ENCODE measurements around the gene QKI. TPM values are rescaled to one million over a fixed set of nuclear protein-coding genes. Genes with fewer than 3 reads are reported as not detected.

QKI gene
- total RNA-seq, 2 donors from 2014 or later = 9.1 to 28.0 TPM

- Histone ChIP-seq H3K27me3 (no peaks in the 10 kb centered on the region), H3K36me3 (no peaks in the 10 kb centered on the region), H3K4me3 (no peak overlapping the region), H3K9ac (ENCODE audit: low read depth in 2 of 2, low read length in 2 of 2) (no peak overlapping the region), H3K4me1 (no peaks in the 10 kb centered on the region), H3K9me3 (no peaks in the 10 kb centered on the region), H3K27ac (no peak overlapping the region)
- no peak for TF ChIP-seq CTCF (IDR thresholded peaks at IDR 0.05)
- no peak for DNase-seq
- intact Hi-C loops (cut with DNase I) = no loop called here
Measured at GRCh38 chr6:163392533-163392932, 22.0 kb upstream of the QKI start.

- no peaks in the 10 kb centered on the region for H3K9me3 ChIP-seq
- H3K4me1 ChIP-seq = no peaks in the 10 kb centered on the region
- H3K27ac ChIP-seq = no peak overlapping the region
- intact Hi-C loops (cut with DNase I) = no loop called here
- H3K36me3 ChIP-seq = no peaks in the 10 kb centered on the region
- H3K27me3 ChIP-seq = no peaks in the 10 kb centered on the region
- no peak for TF ChIP-seq CTCF (IDR thresholded peaks at IDR 0.05)
- H3K4me3 ChIP-seq = no peak overlapping the region
- DNase-seq = no peak
- H3K9ac ChIP-seq (ENCODE audit: low read depth in 2 of 2, low read length in 2 of 2) = no peak overlapping the region
Measured at GRCh38 chr6:163393923-163394322, 20.6 kb upstream of the QKI start.

- no peak overlapping the region for H3K4me3 ChIP-seq
- intact Hi-C loops (cut with DNase I) = no loop called here
- H3K27ac ChIP-seq = no peak overlapping the region
- no peak overlapping the region for H3K9ac ChIP-seq (ENCODE audit: low read depth in 2 of 2, low read length in 2 of 2)
- TF ChIP-seq CTCF (IDR thresholded peaks at IDR 0.05) = no peak
- no peaks in the 10 kb centered on the region for H3K4me1 ChIP-seq
- H3K9me3 ChIP-seq = no peaks in the 10 kb centered on the region
- no peaks in the 10 kb centered on the region for H3K36me3 ChIP-seq
- no peak for DNase-seq
- no peaks in the 10 kb centered on the region for H3K27me3 ChIP-seq
Measured at GRCh38 chr6:163394659-163395058, 19.9 kb upstream of the QKI start.

GRCh38 chr6:163395122-163395830 lies 19.2 kb upstream of the QKI start:
- no peak for DNase-seq
- Histone ChIP-seq H3K9ac (ENCODE audit: low read depth in 2 of 2, low read length in 2 of 2) (no peak overlapping the region), H3K9me3 (no peaks in the 10 kb centered on the region), H3K27me3 (no peaks in the 10 kb centered on the region), H3K27ac (no peak overlapping the region), H3K36me3 (no peaks in the 10 kb centered on the region), H3K4me3 (no peak overlapping the region), H3K4me1 (no peaks in the 10 kb centered on the region)
- TF ChIP-seq CTCF (IDR thresholded peaks at IDR 0.05) = no peak
- intact Hi-C loops (cut with DNase I) = no loop called here

DNA sequence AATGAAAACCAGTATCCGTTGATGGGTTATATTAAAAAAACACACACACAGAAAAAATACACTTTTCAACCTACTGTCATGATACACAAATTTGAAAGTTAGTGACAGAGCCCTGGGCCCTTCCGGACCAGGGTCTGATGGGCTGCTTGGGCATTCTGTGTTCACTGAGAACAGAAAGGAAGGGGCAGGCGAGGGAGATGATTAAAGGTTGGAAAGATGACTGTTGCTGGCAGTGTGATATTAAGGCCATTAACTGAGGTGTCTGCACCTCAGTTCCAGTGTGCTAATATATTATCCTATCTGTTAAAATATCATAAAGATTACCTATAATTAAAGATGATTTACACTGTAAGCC lies 18.7 kb upstream of the QKI start:
- no peak overlapping the region for H3K27ac ChIP-seq
- H3K9ac ChIP-seq (ENCODE audit: low read depth in 2 of 2, low read length in 2 of 2) = no peak overlapping the region
- H3K9me3 ChIP-seq = no peaks in the 10 kb centered on the region
- H3K27me3 ChIP-seq = no peaks in the 10 kb centered on the region
- no peak overlapping the region for H3K4me3 ChIP-seq
- no peak for TF ChIP-seq CTCF (IDR thresholded peaks at IDR 0.05)
- intact Hi-C loops (cut with DNase I) = no loop called here
- no peaks in the 10 kb centered on the region for H3K36me3 ChIP-seq
- no peaks in the 10 kb centered on the region for H3K4me1 ChIP-seq
- DNase-seq = no peak

All from colonic mucosa (tissue), 4 donors.